K562 (cell line): Measurements from ENCODE around the gene WDR81. TPM values are rescaled to one million over a fixed set of nuclear protein-coding genes. Genes with fewer than 3 reads are reported as not detected.
A peak's percentile ranks its signal among the peaks of the same experiment; 100 is the strongest.

Source experiments
- ATAC-seq: fragments of 200-7000 bp; cut with Tn5 transposase; 3 replicates; pipeline ENCODE4 v1.9.1; 2020; ENCODE audit warnings: moderate library complexity
- BruUV-seq: library from RNA; stranded (reverse); fragments of 400-500 nt; replicated peaks from 2 replicates; lab custom pipeline; 2021; lab: Mats Ljungman, UMichigan
- CTCF ChIA-PET: fragments of 300-600 bp; formaldehyde crosslinking; extraction: SDS; loops from one replicate; lab custom pipeline; 2021; ENCODE audit warnings: low intra/inter-chr PET ratio; lab: Yijun Ruan, JAX
- POLR2A ChIA-PET: fragments of 300-600, 350-650 bp; sonication (Branson Sonifier 250); formaldehyde crosslinking; extraction: SDS; loops from one replicate; lab custom pipeline; 2021; ENCODE audit warnings: antibody characterized with exemption, inconsistent platforms; lab: Yijun Ruan, JAX
- DNase-seq, 4 experiments: peaks; one replicate each; pipeline versions ENCODE4 v3.0.0 to v3.0.0-alpha.2; 2011 to 2018; ENCODE audit warnings: low spot score in 3 of 4, mixed read lengths in 3 of 4; ENCODE audit errors: extremely low read depth in 1 of 4
- FAIRE-seq: peaks from 2 replicates; lab custom pipeline; 2011; peaks lifted over from hg19 to GRCh38; lab: Jason Lieb, UNC
- H2AFZ ChIP-seq: 2 replicates; pipeline ENCODE4 v1.6.0; 2011; ENCODE audit warnings: low read depth, low read length, control low read depth, inconsistent platforms
- H3K27ac ChIP-seq: fragments of 200-600 bp; 3 replicates; pipeline ENCODE4 v1.8.0; 2011; ENCODE audit warnings: low read depth, mild to moderate bottlenecking, control low read depth, inconsistent platforms, low read length, moderate library complexity, mixed read lengths; ENCODE audit errors: extremely low read depth
- H3K27me3 ChIP-seq, 2 experiments: fragments of 300-600 bp in 1 of 2; 2 replicates in 1 of 2; 3 replicates in 1 of 2; pipeline versions ENCODE4 v1.6.0 to v1.8.0; 2011; ENCODE audit warnings: inconsistent platforms in 2 of 2, low read length in 2 of 2, mild to moderate bottlenecking in 1 of 2, mixed read lengths in 1 of 2, moderate library complexity in 1 of 2; ENCODE audit not compliant: control insufficient read depth in 2 of 2, insufficient read depth in 2 of 2
- H3K36me3 ChIP-seq: fragments of 300-600 bp; 3 replicates; pipeline ENCODE4 v1.8.0; 2011; ENCODE audit warnings: mild to moderate bottlenecking, low read length, inconsistent platforms; ENCODE audit not compliant: control insufficient read depth, insufficient read depth
- H3K4me1 ChIP-seq, 2 experiments: fragments of 200-600 bp in 1 of 2; replicated peaks in 1 of 2; 2 replicates in 1 of 2; 3 replicates in 1 of 2; pipeline versions ENCODE4 v1.5.1 to v1.8.0; 2011; ENCODE audit warnings: inconsistent platforms in 2 of 2, low read length in 2 of 2, mild to moderate bottlenecking in 1 of 2, mixed read lengths in 1 of 2, moderate library complexity in 1 of 2; ENCODE audit not compliant: control insufficient read depth in 2 of 2, insufficient read depth in 2 of 2
- H3K4me2 ChIP-seq: 2 replicates; pipeline ENCODE4 v1.6.1; 2011; ENCODE audit warnings: low read length, control low read depth, inconsistent platforms, mixed read lengths; ENCODE audit not compliant: insufficient read depth
- H3K4me3 ChIP-seq: fragments of 200-600 bp; sonication (generic), shearing (Covaris generic); 2 replicates; pipeline ENCODE4 v1.5.1; 2016; ENCODE audit warnings: control low read depth, inconsistent platforms
- H3K79me2 ChIP-seq: fragments of 200-600 bp; 3 replicates; pipeline ENCODE4 v1.8.0; 2011; ENCODE audit warnings: low read length, inconsistent platforms; ENCODE audit not compliant: control insufficient read depth, insufficient read depth
- H3K9ac ChIP-seq, 2 experiments: 2 replicates each; pipeline versions ENCODE4 v1.6.0 to v1.6.1; 2011; ENCODE audit warnings: low read depth in 2 of 2, low read length in 2 of 2, control low read depth in 1 of 2, inconsistent platforms in 1 of 2, mild to moderate bottlenecking in 1 of 2, mixed read lengths in 1 of 2; ENCODE audit not compliant: insufficient read depth in 1 of 2
- H3K9me1 ChIP-seq: one replicate; pipeline ENCODE4 v1.6.0; 2011; ENCODE audit warnings: inconsistent platforms, mild to moderate bottlenecking, low read length, moderate library complexity; ENCODE audit not compliant: control insufficient read depth, insufficient read depth
- H3K9me3 ChIP-seq: replicated peaks from 2 replicates; pipeline ENCODE4 v1.5.1; 2011; ENCODE audit warnings: low read depth, low read length, inconsistent platforms; ENCODE audit not compliant: control insufficient read depth, insufficient read depth
- H4K20me1 ChIP-seq: replicated peaks from 2 replicates; pipeline ENCODE4 v1.6.1; 2011; ENCODE audit warnings: low read length, inconsistent platforms, mixed read lengths; ENCODE audit not compliant: control insufficient read depth, insufficient read depth
- ASH1L ChIP-seq: fragments of 450-650 bp; IDR thresholded peaks from 2 replicates; pipeline ENCODE4 v1.6.1; 2018; ENCODE audit warnings: borderline replicate concordance, mild to moderate bottlenecking, low read depth; ENCODE audit not compliant: partially characterized antibody
- BRD9 ChIP-seq: fragments of 450-650 bp; IDR thresholded peaks from 2 replicates; pipeline ENCODE4 v1.6.1; 2018; ENCODE audit warnings: low read depth; ENCODE audit not compliant: partially characterized antibody
- CHD2 ChIP-seq: IDR thresholded peaks from 2 replicates; pipeline ENCODE4 v1.6.1; 2011; ENCODE audit warnings: low read depth, low read length
- ELK1 ChIP-seq: sonication (generic); formaldehyde crosslinking; IDR thresholded peaks from 2 replicates; pipeline ENCODE4 v1.8.1; 2022; ENCODE audit warnings: missing genetic modification reagents
- ESRRB ChIP-seq: fragments of 250-450 bp; sonication (Bioruptor Pico); IDR thresholded peaks from 2 replicates; pipeline ENCODE4 v1.5.0; 2020; ENCODE audit warnings: mild to moderate bottlenecking, moderate library complexity, borderline replicate concordance
- HSF4 ChIP-seq: fragments of 250-450 bp; sonication (Bioruptor Pico); IDR thresholded peaks from 2 replicates; pipeline ENCODE4 v2.1.2; 2022; ENCODE audit warnings: mild to moderate bottlenecking, moderate library complexity, borderline replicate concordance
- L3MBTL2 ChIP-seq: fragments of 450-650 bp; IDR thresholded peaks from 2 replicates; pipeline ENCODE4 v1.6.1; 2016; ENCODE audit warnings: mild to moderate bottlenecking, moderate library complexity
- NFE2L1 ChIP-seq: fragments of 450-650 bp; IDR thresholded peaks from 2 replicates; pipeline ENCODE4 v1.6.1; 2016; ENCODE audit warnings: missing genetic modification characterization, low read depth, mild to moderate bottlenecking, missing compliant biosample characterization, moderate library complexity, borderline replicate concordance
- NRF1 ChIP-seq, 2 experiments: fragments of 450-650 bp; IDR thresholded peaks in 1 of 2; conservative IDR thresholded peaks in 1 of 2; 2 replicates each; pipeline ENCODE4 v1.6.1; 2014; ENCODE audit warnings: mild to moderate bottlenecking in 2 of 2
- POLR2G ChIP-seq: fragments of 200-400 bp; formaldehyde crosslinking; IDR thresholded peaks from 2 replicates; pipeline ENCODE4 v1.6.1; 2017; ENCODE audit warnings: low read depth, mild to moderate bottlenecking, antibody characterized with exemption, low read length, moderate library complexity
- WGBS: fragments of 100-300 bp; shearing (Covaris generic); methylation state at CpG from one replicate; pipeline ENCODE4 v1.1.6; 2016; ENCODE audit warnings: low coverage, mixed read lengths; ENCODE audit not compliant: insufficient coverage; ENCODE audit errors: missing lambda C conversion rate; 5-methylcytosine and 5-hydroxymethylcytosine counted together
- in situ Hi-C: fragments of 300-500 bp; cut with MboI; formaldehyde crosslinking; loops from 4 replicates; pipeline ENCODE4 v1.15.0; 2018; ENCODE audit warnings: inconsistent platforms, mixed read lengths
- intact Hi-C: fragments of 100-400 bp; cut with micrococcal nuclease; formaldehyde crosslinking; loops from 2 replicates; pipeline ENCODE4 v1.14.2; 2022
- polyA plus RNA-seq, 8 experiments: library from polyadenylated mRNA; depleted of rRNA in 4 of 8; stranded (reverse) in 5 of 8; unstranded in 3 of 8; fragments of >200 nt; fragmentation: Nextera tagmentation in 2 of 8; fragmentation: Illumina TruSeq in 1 of 8; extraction: Ambion mirVana in 2 of 8; extraction: Trizol in 1 of 8; gene quantifications; 2 replicates each; pipeline versions ENCODE4 v1.2.1 to v1.2.3, GENCODE V29; 2011 to 2014; ENCODE audit warnings: inconsistent platforms in 1 of 8, missing spikeins in 1 of 8
- total RNA-seq, 7 experiments: library from RNA; depleted of rRNA in 6 of 7; stranded (reverse); fragments of >200 nt in 6 of 7; fragmentation: Illumina TruSeq in 2 of 7; extraction: Trizol in 2 of 7; gene quantifications; 2 replicates each; pipeline versions ENCODE4 v1.2.1 to v1.2.3, GENCODE V29; 2011 to 2021; ENCODE audit warnings: low replicate concordance in 1 of 7
- TF ChIP-seq, protein P1 (sequence below): fragments of 450-650 bp; IDR thresholded peaks from 2 replicates; pipeline ENCODE4 v1.6.1; 2017; ENCODE audit warnings: antibody characterized with exemption, mild to moderate bottlenecking
- TF ChIP-seq, protein P2 (sequence below): fragments of 450-650 bp; IDR thresholded peaks from one replicate; pipeline ENCODE4 v1.6.1; 2018; ENCODE audit warnings: mild to moderate bottlenecking, moderate library complexity; ENCODE audit not compliant: partially characterized antibody

The WDR81 gene
- total and polyA plus RNA-seq, 9 of the 15 experiments (the other 6 are each of a cell fraction or from before 2014, with no cell fraction given) = 0.01 to 17.1 (median 3.3) TPM

- Histone ChIP-seq H3K4me1 (peaks cover 44 to 60% of the 10 kb centered on the region in 2 experiments), H3K9ac (peak overlapping the region; percentile 70 to 90), H3K36me3 (peaks cover 25% of the 10 kb centered on the region; the same call in 2 of the 3 replicates), H3K4me3 (peak overlapping the region; percentile 85), H2AFZ (peak overlapping the region; percentile 53; the same call in 1 of the 2 replicates), H3K4me2 (peak overlapping the region; percentile 89), H3K9me1 (no peaks in the 10 kb centered on the region), H3K27me3 (no peaks in the 10 kb centered on the region), H3K9me3 (no peaks in the 10 kb centered on the region), H3K27ac (peak overlapping the region; percentile 88), H4K20me1 (0 out of 2 replicates have a peak, but pooled peaks cover 3% of the 10 kb centered on the region), H3K79me2 (peaks cover 44% of the 10 kb centered on the region)
- POLR2A ChIA-PET = interaction anchor here (0.6 to 3.8 kb wide), 9 partner anchors 10 to 1826 kb away, joined by 3 to 25 read pairs (median 3); partner anchors contain the start of genes PRPF8 and RILP
- DNase-seq (peak; percentile 61 to 93 (median 73)), FAIRE-seq (peak; percentile 79), ATAC-seq (peak; percentile 71)
- intact Hi-C loops (loop anchor here (5.0 kb wide), 3 partner anchors 33 to 317 kb away; partner anchors contain the start of genes DPH1, PRPF8 and SERPINF1), in situ Hi-C loops (loop anchor here (5.0 to 10.0 kb wide), 2 partner anchors 43 to 320 kb away; partner anchors contain the start of gene DPH1)
- no TSS peak for BruUV-seq
- CTCF ChIA-PET = no interaction called here
- 3% methylated on average over 8 of the region's 32 CpGs for WGBS
- TF ChIP-seq POLR2G (peak; percentile 75), HSF4 (no peak), ELK1 (CRISPR knock-in tag) (no peak), ESRRB (CRISPR knock-in tag) (no peak), L3MBTL2 (no peak), CHD2 (no peak), NRF1 (conservative IDR thresholded peaks at IDR 0.05 in 1 of 2, IDR thresholded peaks at IDR 0.05 in 1 of 2) (no peak), NFE2L1 (tag) (no peak), BRD9 (no peak), ASH1L (no peak)
- TF ChIP-seq, protein P1, sequence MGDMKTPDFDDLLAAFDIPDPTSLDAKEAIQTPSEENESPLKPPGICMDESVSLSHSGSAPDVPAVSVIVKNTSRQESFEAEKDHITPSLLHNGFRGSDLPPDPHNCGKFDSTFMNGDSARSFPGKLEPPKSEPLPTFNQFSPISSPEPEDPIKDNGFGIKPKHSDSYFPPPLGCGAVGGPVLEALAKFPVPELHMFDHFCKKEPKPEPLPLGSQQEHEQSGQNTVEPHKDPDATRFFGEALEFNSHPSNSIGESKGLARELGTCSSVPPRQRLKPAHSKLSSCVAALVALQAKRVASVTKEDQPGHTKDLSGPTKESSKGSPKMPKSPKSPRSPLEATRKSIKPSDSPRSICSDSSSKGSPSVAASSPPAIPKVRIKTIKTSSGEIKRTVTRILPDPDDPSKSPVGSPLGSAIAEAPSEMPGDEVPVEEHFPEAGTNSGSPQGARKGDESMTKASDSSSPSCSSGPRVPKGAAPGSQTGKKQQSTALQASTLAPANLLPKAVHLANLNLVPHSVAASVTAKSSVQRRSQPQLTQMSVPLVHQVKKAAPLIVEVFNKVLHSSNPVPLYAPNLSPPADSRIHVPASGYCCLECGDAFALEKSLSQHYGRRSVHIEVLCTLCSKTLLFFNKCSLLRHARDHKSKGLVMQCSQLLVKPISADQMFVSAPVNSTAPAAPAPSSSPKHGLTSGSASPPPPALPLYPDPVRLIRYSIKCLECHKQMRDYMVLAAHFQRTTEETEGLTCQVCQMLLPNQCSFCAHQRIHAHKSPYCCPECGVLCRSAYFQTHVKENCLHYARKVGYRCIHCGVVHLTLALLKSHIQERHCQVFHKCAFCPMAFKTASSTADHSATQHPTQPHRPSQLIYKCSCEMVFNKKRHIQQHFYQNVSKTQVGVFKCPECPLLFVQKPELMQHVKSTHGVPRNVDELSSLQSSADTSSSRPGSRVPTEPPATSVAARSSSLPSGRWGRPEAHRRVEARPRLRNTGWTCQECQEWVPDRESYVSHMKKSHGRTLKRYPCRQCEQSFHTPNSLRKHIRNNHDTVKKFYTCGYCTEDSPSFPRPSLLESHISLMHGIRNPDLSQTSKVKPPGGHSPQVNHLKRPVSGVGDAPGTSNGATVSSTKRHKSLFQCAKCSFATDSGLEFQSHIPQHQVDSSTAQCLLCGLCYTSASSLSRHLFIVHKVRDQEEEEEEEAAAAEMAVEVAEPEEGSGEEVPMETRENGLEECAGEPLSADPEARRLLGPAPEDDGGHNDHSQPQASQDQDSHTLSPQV = no peak
- TF ChIP-seq, protein P2, sequence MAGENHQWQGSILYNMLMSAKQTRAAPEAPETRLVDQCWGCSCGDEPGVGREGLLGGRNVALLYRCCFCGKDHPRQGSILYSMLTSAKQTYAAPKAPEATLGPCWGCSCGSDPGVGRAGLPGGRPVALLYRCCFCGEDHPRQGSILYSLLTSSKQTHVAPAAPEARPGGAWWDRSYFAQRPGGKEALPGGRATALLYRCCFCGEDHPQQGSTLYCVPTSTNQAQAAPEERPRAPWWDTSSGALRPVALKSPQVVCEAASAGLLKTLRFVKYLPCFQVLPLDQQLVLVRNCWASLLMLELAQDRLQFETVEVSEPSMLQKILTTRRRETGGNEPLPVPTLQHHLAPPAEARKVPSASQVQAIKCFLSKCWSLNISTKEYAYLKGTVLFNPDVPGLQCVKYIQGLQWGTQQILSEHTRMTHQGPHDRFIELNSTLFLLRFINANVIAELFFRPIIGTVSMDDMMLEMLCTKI = no peak
These were observed 9.3 kb upstream of the WDR81 start for GRCh38 chr17:1714980-1715802.
